ENCODE data around the gene SLC26A4.

The SLC26A4 gene

GRCh38 chr7:107661081-107661864, 645 bp downstream of the SLC26A4 start:
- no peak for DNase-seq (ENCODE audit: low read depth, low spot score)

- no peak for DNase-seq (ENCODE audit: low read depth, low spot score)
Measured at GRCh38 chr7:107661865-107662379, 1.3 kb downstream of the SLC26A4 start.

GRCh38 chr7:107663196-107663595, 2.6 kb downstream of the SLC26A4 start:
- DNase-seq (ENCODE audit: low read depth, low spot score) = no peak

- DNase-seq (ENCODE audit: low read depth, low spot score) = no peak
Measured at GRCh38 chr7:107666790-107667189, 6.2 kb downstream of the SLC26A4 start.

- DNase-seq (ENCODE audit: low read depth, low spot score) = no peak
Measured at GRCh38 chr7:107667341-107667740, 6.7 kb downstream of the SLC26A4 start.

GRCh38 chr7:107668296-107668695, 7.7 kb downstream of the SLC26A4 start:
- no peak for DNase-seq (ENCODE audit: low read depth, low spot score)

- no peak for DNase-seq (ENCODE audit: low read depth, low spot score)
Measured at GRCh38 chr7:107672183-107672582, 11.6 kb downstream of the SLC26A4 start.

- no peak for DNase-seq (ENCODE audit: low read depth, low spot score)
Measured at GRCh38 chr7:107676249-107676648, 15.6 kb downstream of the SLC26A4 start.

GRCh38 chr7:107678110-107678753, 17.6 kb downstream of the SLC26A4 start:
- DNase-seq (ENCODE audit: low read depth, low spot score) = no peak

- DNase-seq (ENCODE audit: low read depth, low spot score) = no peak
Measured at GRCh38 chr7:107680478-107680877, 19.9 kb downstream of the SLC26A4 start.

- no peak for DNase-seq (ENCODE audit: low read depth, low spot score)
Measured at GRCh38 chr7:107682886-107683285, 22.3 kb downstream of the SLC26A4 start.

GRCh38 chr7:107684287-107684686, 23.7 kb downstream of the SLC26A4 start:
- no peak for DNase-seq (ENCODE audit: low read depth, low spot score)

GRCh38 chr7:107684947-107685463, 24.4 kb downstream of the SLC26A4 start:
- no peak for DNase-seq (ENCODE audit: low read depth, low spot score)

- DNase-seq (ENCODE audit: low read depth, low spot score) = no peak
Measured at GRCh38 chr7:107686816-107687387, 26.3 kb downstream of the SLC26A4 start.

- no peak for DNase-seq (ENCODE audit: low read depth, low spot score)
Measured at GRCh38 chr7:107687656-107688055, 27.0 kb downstream of the SLC26A4 start.

- DNase-seq (ENCODE audit: low read depth, low spot score) = no peak
Measured at GRCh38 chr7:107689553-107689952, 28.9 kb downstream of the SLC26A4 start.

- DNase-seq (ENCODE audit: low read depth, low spot score) = no peak
Measured at GRCh38 chr7:107690084-107690483, 29.5 kb downstream of the SLC26A4 start.

GRCh38 chr7:107690611-107691010, 30.0 kb downstream of the SLC26A4 start:
- no peak for DNase-seq (ENCODE audit: low read depth, low spot score)

GRCh38 chr7:107691716-107692115, 31.1 kb downstream of the SLC26A4 start:
- DNase-seq (ENCODE audit: low read depth, low spot score) = no peak

GRCh38 chr7:107692501-107692900, 31.9 kb downstream of the SLC26A4 start:
- no peak for DNase-seq (ENCODE audit: low read depth, low spot score)

- DNase-seq (ENCODE audit: low read depth, low spot score) = no peak
Measured at GRCh38 chr7:107693396-107693795, 32.8 kb downstream of the SLC26A4 start.

GRCh38 chr7:107694386-107694785, 33.8 kb downstream of the SLC26A4 start:
- no peak for DNase-seq (ENCODE audit: low read depth, low spot score)
